Kidney epithelial cell (primary cell): ENCODE data around the gene GJA3. TPM values are rescaled to one million over a fixed set of nuclear protein-coding genes. Genes with fewer than 3 reads are reported as not detected.

Experiments used
- DNase-seq: peaks from one replicate; pipeline ENCODE4 v3.0.0-alpha.2; 2010; ENCODE audit warnings: low read depth
- H3K27me3 ChIP-seq: 2 replicates; pipeline ENCODE4 v1.6.0; 2011; ENCODE audit warnings: low read length; ENCODE audit not compliant: control insufficient read depth, insufficient read depth
- H3K36me3 ChIP-seq: 2 replicates; pipeline ENCODE4 v1.5.1; 2011; ENCODE audit warnings: low read length; ENCODE audit not compliant: control insufficient read depth, insufficient read depth
- H3K4me3 ChIP-seq: 2 replicates; pipeline ENCODE4 v1.5.1; 2011; ENCODE audit warnings: low read depth, mild to moderate bottlenecking, control low read depth, low read length
- CTCF ChIP-seq: IDR thresholded peaks from 2 replicates; pipeline ENCODE4 v1.5.1; 2011; ENCODE audit warnings: mild to moderate bottlenecking, moderate library complexity, low read length, control low read depth, inconsistent platforms; ENCODE audit not compliant: insufficient read depth, poor library complexity, severe bottlenecking
- total RNA-seq: library from RNA; depleted of rRNA; stranded (reverse); fragments of >200 nt; gene quantifications from 2 replicates; pipeline ENCODE4 v1.2.3, GENCODE V29; 2015

Gene GJA3
- total RNA-seq, 1 donor from 2014 or later: 1.0 TPM

DNA sequence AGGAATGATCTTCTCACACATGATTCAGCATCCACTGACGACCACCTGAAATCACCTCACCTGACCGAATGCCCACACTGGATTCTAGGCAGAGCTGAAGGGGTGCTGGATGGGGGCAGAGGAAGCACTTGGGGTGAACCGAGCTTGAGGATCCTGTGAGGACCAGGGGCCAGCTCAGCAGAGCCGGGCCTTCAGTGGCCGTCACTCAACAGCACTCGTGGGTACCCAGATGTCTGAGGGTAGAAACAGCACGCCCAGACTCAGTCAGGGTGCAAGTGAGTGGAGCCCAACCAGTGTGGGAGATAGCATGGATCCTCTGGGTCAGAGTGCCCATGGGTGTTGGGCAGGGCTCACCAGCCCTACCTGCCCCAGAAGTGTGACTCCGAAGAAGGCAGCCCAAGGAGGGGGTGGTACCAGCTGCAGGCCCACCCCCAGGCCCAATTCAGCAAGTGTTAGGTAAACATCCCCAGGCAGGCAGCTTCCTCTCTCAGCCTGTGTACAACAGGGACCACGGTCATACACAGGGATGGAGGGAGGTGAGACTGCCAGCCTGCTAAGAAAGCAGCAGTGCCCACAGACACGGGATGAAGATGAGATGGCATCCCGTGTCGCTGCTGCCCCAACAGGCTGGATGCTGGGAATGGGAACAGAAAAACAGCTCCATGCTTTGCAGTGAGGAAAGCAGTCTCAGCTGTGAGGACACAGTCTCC lies 16.6 kb downstream of the GJA3 start:
- Histone ChIP-seq H3K27me3 (peaks cover 60% of the 10 kb centered on the region), H3K4me3 (no peak overlapping the region), H3K36me3 (no peaks in the 10 kb centered on the region)
- TF ChIP-seq CTCF: no peak
- no peak for DNase-seq

DNA sequence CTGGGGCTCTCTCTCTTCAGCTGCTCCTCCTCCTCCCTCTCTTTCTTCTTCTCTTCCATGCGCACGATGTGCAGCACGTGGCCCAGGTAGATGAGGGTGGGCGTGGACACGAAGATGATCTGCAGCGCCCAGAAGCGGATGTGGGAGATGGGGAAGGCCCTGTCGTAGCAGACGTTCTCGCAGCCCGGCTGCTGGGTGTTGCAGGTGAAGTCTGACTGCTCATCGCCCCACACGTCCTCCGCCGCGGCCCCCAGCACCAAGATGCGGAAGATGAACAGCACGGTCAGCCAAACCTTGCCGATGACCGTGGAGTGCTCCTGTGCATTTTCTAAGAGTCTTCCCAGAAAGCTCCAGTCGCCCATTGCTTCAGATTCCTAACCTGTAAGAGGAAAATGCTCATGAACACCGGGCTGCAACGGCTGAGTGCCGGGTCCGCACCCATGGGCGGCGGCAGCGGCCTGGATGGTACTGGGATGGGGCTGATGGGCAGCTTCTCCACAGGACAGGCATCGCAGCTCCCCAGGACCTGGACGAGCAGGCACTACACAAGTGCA lies 17.8 kb downstream of the GJA3 start:
- no peak for TF ChIP-seq CTCF
- no peak for DNase-seq
- H3K4me3 ChIP-seq: no peak overlapping the region
- H3K27me3 ChIP-seq: peaks cover 48% of the 10 kb centered on the region
- no peaks in the 10 kb centered on the region for H3K36me3 ChIP-seq

- no peak for TF ChIP-seq CTCF
- Histone ChIP-seq H3K4me3 (no peak overlapping the region), H3K36me3 (no peaks in the 10 kb centered on the region), H3K27me3 (peaks cover 49% of the 10 kb centered on the region)
- DNase-seq: no peak
These were observed 18.6 kb downstream of the GJA3 start for GRCh38 chr13:20142023-20142926.

DNA sequence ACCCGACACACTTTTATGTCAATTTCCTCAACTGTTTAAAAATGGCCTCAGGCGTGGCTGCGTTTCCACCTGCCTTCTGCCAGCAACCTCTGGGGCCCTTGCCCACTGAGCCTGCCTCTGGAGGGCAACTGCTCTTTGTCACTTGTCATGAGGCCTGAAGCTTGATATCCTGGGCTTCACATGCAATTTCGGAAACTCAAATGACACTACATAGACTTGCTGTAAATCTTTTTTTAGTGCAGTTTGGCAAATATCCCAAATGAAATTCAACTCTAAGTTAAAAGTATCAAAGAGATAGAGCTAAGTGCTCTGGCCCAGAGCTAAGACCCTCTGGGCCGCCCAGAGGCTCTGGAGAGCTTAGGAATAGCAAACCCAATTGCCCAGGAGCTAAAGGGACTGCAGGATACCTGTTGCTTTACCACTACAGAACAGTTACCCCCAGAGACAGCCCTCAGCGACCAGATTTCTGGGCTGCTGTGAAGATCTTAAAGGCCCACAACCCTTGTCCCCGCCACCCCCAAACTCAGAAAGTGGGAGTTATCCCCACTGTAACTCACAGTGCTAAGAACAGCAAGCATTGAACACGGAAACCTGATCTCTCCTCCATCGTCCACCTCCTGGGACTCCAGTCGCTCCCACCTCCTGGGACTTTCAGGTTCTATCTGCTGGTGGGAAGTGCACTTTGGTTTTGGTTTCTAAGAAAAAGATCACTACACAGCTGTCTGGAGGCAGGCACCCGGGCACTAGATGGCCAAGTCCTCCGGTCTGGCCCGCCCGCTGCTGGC lies 19.4 kb downstream of the GJA3 start:
- Histone ChIP-seq H3K36me3 (no peaks in the 10 kb centered on the region), H3K4me3 (no peak overlapping the region), H3K27me3 (peaks cover 49% of the 10 kb centered on the region)
- DNase-seq: no peak
- TF ChIP-seq CTCF: no peak

DNA sequence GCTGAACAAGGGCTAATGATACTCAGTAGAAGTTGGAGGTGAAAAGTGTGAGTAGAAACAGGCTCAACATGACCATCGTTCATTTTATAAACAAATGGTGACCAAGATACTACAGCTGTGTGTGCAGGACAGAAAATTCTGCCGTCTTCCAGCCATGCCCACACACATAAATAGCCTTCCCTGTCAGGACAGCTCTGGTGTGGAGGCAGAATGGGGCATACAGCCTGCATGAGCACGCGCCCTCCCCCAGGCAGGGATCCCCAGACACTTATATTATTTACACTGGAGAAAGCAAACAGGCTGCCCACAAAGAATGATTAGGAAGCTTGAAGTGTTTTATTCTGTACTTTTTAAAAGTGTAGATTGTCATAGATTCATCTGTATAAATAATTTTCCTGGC lies 20.4 kb downstream of the GJA3 start:
- H3K36me3 ChIP-seq: no peaks in the 10 kb centered on the region
- TF ChIP-seq CTCF: no peak
- DNase-seq: no peak
- H3K27me3 ChIP-seq: peaks cover 43% of the 10 kb centered on the region
- H3K4me3 ChIP-seq: no peak overlapping the region
